Neural crest cell (in vitro differentiated cells): ENCODE measurements around the gene DEF6. TPM values are rescaled to one million over a fixed set of nuclear protein-coding genes. Genes with fewer than 3 reads are reported as not detected.
A peak's percentile ranks its signal among the peaks of the same experiment; 100 is the strongest.

Source experiments
- DNase-seq: peaks from one replicate; pipeline ENCODE4 v3.0.0; 2021; ENCODE audit warnings: low read depth, mixed read lengths, low spot score
- H3K27ac Mint-ChIP-seq: one replicate; pipeline ENCODE4 v1.8.0; 2021; ENCODE audit warnings: mild to moderate bottlenecking, mixed read lengths; ENCODE audit not compliant: unreplicated experiment
- H3K27me3 Mint-ChIP-seq: 2 replicates; pipeline ENCODE4 v1.8.0; 2021; ENCODE audit warnings: low read depth, mild to moderate bottlenecking, mixed read lengths
- H3K36me3 Mint-ChIP-seq: 2 replicates; pipeline ENCODE4 v1.8.0; 2021; ENCODE audit warnings: low read depth, mild to moderate bottlenecking, mixed read lengths
- H3K4me1 Mint-ChIP-seq: 2 replicates; pipeline ENCODE4 v1.8.0; 2021; ENCODE audit warnings: mixed read lengths
- H3K4me3 Mint-ChIP-seq: one replicate; pipeline ENCODE4 v1.8.0; 2021; ENCODE audit warnings: mild to moderate bottlenecking, mixed read lengths
- H3K9me3 Mint-ChIP-seq: 2 replicates; pipeline ENCODE4 v1.8.0; 2021; ENCODE audit warnings: mixed read lengths
- total RNA-seq: library from RNA; stranded (reverse); gene quantifications from 2 replicates; pipeline ENCODE4 v1.2.1, GENCODE V29; 2021
- TF ChIP-seq, protein P1 (sequence below): fragments of 200-600 bp; sonication (generic); conservative IDR thresholded peaks from 2 replicates; pipeline ENCODE4 v1.5.0; 2021; ENCODE audit warnings: antibody characterized with exemption, mild to moderate bottlenecking

The DEF6 gene
- total RNA-seq, 1 donor from 2014 or later = 1.9 TPM

DNA sequence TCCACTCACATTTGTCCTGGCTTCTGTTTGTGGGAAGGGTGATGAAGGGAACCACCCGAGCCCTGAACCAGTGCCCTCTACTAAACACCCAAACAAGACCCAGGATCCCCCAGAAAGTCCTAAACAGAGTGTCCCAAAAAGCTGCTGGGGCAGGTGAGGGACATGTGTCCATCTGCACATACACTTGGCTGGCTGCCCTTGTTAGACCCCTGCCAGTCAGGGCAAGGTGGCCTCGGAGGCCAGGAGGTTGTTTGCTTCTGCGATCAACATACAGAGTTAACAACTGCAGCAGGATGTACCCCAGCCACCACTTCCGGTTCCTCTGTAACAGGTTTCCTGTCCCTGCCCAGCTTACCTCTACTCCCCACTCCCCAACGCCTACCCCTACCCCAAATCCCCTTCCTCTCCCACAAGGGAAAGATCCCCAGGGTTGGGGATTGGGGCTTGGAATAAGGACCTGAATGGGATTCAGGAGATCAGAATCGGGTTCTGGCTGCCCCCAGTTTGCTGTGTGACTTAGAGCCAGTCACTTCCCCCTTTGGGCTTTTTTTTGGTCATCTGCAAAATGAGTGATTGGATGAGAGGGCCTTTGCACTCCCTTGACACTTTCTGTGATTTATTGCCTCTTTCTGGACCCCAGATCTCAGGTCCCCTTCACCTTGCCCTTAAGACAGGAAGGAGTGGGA lies 13.9 kb downstream of the DEF6 start:
- DNase-seq = no peak
- TF ChIP-seq, protein P1, sequence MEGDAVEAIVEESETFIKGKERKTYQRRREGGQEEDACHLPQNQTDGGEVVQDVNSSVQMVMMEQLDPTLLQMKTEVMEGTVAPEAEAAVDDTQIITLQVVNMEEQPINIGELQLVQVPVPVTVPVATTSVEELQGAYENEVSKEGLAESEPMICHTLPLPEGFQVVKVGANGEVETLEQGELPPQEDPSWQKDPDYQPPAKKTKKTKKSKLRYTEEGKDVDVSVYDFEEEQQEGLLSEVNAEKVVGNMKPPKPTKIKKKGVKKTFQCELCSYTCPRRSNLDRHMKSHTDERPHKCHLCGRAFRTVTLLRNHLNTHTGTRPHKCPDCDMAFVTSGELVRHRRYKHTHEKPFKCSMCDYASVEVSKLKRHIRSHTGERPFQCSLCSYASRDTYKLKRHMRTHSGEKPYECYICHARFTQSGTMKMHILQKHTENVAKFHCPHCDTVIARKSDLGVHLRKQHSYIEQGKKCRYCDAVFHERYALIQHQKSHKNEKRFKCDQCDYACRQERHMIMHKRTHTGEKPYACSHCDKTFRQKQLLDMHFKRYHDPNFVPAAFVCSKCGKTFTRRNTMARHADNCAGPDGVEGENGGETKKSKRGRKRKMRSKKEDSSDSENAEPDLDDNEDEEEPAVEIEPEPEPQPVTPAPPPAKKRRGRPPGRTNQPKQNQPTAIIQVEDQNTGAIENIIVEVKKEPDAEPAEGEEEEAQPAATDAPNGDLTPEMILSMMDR = no peak
- Mint-ChIP-seq H3K27me3 (peaks cover 10% of the 10 kb centered on the region), H3K9me3 (no peaks in the 10 kb centered on the region), H3K36me3 (no peaks in the 10 kb centered on the region), H3K27ac (no peak overlapping the region), H3K4me3 (no peak overlapping the region), H3K4me1 (peaks cover 9% of the 10 kb centered on the region)

DNA sequence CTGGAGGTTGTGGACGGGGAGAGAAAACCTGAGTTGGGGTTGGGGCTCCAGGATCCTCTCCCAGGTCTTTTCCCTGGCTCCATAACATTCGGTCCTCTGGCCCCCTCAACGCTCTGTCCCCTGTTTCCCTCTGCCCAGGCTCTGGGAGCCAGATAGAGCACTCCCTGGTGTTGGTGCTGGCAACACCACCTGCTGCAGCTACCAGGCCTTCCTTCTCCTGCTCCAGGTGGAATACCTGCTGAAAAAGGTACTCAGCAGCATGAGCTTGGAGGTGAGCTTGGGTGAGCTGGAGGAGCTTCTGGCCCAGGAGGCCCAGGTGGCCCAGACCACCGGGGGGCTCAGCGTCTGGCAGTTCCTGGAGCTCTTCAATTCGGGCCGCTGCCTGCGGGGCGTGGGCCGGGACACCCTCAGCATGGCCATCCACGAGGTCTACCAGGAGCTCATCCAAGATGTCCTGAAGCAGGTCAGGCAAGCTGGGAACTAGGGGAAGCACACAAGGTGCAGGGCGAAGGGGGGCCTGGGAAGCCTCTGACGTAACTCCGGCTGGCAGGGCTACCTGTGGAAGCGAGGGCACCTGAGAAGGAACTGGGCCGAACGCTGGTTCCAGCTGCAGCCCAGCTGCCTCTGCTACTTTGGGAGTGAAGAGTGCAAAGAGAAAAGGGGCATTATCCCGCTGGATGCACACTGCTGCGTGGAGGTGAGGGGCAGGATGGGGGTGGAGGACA lies 14.6 kb downstream of the DEF6 start:
- Mint-ChIP-seq H3K27me3 (peaks cover 15% of the 10 kb centered on the region), H3K27ac (no peak overlapping the region), H3K4me3 (no peak overlapping the region), H3K36me3 (no peaks in the 10 kb centered on the region), H3K4me1 (peaks cover 10% of the 10 kb centered on the region), H3K9me3 (no peaks in the 10 kb centered on the region)
- TF ChIP-seq, protein P1 = no peak
- DNase-seq = no peak

DNA sequence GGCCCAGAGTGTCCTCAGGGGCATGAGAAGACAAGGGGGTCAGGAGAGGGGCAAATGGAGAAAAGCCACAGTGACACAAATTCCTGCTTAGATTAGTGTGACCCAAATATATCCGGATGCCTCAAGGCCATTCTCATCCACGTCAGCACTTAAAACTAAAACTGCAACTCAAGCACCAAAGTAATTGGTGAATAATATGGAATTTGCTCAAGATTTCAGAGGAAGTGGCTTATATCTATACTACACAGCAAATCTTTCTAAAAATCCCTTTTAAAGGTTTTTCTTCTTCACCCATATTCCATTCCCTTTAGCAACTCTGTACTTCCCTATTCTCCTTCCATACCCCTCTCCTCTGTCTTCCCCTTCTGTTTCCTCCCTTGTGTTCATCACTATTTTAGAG lies 15.2 kb downstream of the DEF6 start:
- Mint-ChIP-seq H3K4me1 (peaks cover 16% of the 10 kb centered on the region), H3K9me3 (no peaks in the 10 kb centered on the region), H3K27me3 (peaks cover 16% of the 10 kb centered on the region), H3K4me3 (no peak overlapping the region), H3K27ac (no peak overlapping the region), H3K36me3 (no peaks in the 10 kb centered on the region)
- no peak for DNase-seq
- TF ChIP-seq, protein P1 = no peak

DNA sequence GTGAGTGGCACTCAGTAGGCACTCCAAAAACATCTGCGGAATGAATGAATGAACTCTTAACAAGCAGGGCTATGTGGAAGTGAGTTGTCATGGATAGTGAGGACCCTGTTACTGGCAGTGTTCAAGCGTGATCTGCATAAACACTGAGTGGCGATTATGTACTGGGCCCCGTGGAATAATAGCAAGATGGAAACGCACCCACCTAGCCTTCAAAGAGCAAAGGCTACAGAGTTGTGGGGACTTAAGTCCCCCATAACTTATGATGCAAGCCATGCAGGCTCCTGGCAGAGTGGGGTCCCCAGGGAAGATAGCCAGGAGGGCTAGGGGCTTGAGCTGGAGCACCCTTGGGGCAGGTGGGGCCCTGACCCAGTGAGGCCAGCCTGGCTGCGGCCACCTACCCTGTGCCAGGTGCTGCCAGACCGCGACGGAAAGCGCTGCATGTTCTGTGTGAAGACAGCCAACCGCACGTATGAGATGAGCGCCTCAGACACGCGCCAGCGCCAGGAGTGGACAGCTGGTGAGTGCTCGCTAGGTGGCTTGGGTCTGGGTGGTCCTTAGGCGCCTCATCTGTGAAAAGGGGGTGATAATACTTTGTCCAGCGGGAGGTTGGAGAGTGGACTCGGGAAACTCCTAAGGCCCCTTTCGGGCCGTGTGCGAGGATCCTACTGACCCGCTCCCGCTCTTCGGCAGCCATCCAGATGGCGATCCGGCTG lies 20.0 kb downstream of the DEF6 start:
- no peaks in the 10 kb centered on the region for H3K36me3 Mint-ChIP-seq
- H3K9me3 Mint-ChIP-seq = no peaks in the 10 kb centered on the region
- peak; percentile 30 for DNase-seq
- H3K4me1 Mint-ChIP-seq = peaks cover 24% of the 10 kb centered on the region
- H3K4me3 Mint-ChIP-seq = peak overlapping the region; percentile 90
- TF ChIP-seq, protein P1 = no peak
- H3K27ac Mint-ChIP-seq = peak overlapping the region; percentile 91
- peaks cover 19% of the 10 kb centered on the region for H3K27me3 Mint-ChIP-seq

DNA sequence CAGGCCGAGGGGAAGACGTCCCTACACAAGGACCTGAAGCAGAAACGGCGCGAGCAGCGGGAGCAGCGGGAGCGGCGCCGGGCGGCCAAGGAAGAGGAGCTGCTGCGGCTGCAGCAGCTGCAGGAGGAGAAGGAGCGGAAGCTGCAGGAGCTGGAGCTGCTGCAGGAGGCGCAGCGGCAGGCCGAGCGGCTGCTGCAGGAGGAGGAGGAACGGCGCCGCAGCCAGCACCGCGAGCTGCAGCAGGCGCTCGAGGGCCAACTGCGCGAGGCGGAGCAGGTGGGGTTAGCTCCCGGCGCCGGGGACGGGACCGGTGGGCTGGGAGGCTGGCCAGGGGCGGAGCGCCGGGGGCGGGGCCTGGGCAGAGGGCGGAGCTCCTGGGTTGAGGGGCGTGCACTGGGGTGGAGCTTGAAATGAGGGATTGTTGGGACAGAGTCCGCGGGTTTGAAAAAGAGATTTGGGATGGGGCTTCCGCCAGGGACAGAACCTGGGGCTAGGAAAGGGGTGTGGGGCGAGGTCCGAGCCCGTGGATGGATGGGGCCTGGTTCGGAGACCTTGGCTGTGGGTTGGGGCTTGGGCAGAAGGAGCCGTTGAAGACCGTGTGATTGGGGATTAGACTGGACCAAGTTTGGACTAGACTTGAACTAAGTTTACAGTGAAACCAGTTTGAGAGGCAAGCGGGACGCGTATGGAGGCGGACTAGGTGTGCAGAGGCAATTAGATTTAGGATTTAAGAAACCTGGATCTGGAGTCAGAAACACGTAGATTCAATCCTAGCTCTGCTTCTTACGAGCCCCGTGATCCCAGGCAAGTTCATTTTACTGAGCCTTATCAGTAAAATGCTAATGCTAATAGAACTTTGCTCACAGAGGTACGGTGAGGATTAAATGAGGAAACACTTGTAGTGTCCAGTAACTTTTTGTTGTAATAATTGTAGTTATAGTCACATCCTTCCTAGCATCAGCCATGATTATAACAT lies 20.9 kb downstream of the DEF6 start:
- DNase-seq = peak; percentile 97
- Mint-ChIP-seq H3K4me3 (peak overlapping the region; percentile 90), H3K27me3 (peaks cover 19% of the 10 kb centered on the region), H3K9me3 (no peaks in the 10 kb centered on the region), H3K36me3 (no peaks in the 10 kb centered on the region), H3K27ac (peak overlapping the region; percentile 91), H3K4me1 (peaks cover 18% of the 10 kb centered on the region)
- TF ChIP-seq, protein P1 = no peak
